Measurements from ENCODE around the gene CHST15. TPM values are rescaled to one million over a fixed set of nuclear protein-coding genes. Genes with fewer than 3 reads are reported as not detected.

Gene CHST15
- polyA plus RNA-seq, 1 donor from 2014 or later, result 0.79 TPM

- no peaks in the 10 kb centered on the region for H3K79me2 ChIP-seq (replicated peaks; ENCODE audit: insufficient read depth, low read length)
- H3K4me2 ChIP-seq (ENCODE audit: low read length), result no peak overlapping the region
- no peak overlapping the region for H3K4me3 ChIP-seq (ENCODE audit: low read length)
- H4K20me1 ChIP-seq (ENCODE audit: insufficient read depth), result no peaks in the 10 kb centered on the region
- no peaks in the 10 kb centered on the region for H3K36me3 ChIP-seq (ENCODE audit: insufficient read depth, low read length)
- H3K9me3 ChIP-seq (ENCODE audit: low read length), result no peaks in the 10 kb centered on the region
- H2AFZ ChIP-seq (ENCODE audit: low read depth, low read length), result no peak overlapping the region
- H3K27ac ChIP-seq (ENCODE audit: low read length), result no peak overlapping the region
- no peaks in the 10 kb centered on the region for H3K27me3 ChIP-seq (ENCODE audit: insufficient read depth, low read depth, low read length)
- no peaks in the 10 kb centered on the region for H3K9me2 ChIP-seq (ENCODE audit: insufficient read depth, low read length)
- H3F3A ChIP-seq (ENCODE audit: insufficient read depth, low read length, poor library complexity, severe bottlenecking), result no peaks in the 10 kb centered on the region
- no peak for TF ChIP-seq EP300 (conservative IDR thresholded peaks at IDR 0.05; ENCODE audit: poor library complexity, severe bottlenecking)
- TF ChIP-seq POLR2AphosphoS5 (IDR thresholded peaks at IDR 0.05), result no peak
- TF ChIP-seq REST (IDR thresholded peaks at IDR 0.05; ENCODE audit: borderline replicate concordance), result no peak
- no peak for TF ChIP-seq EZH2 (IDR thresholded peaks at IDR 0.05; ENCODE audit: borderline replicate concordance, insufficient read depth, low read length, poor library complexity, severe bottlenecking)
- TF ChIP-seq RAD21 (conservative IDR thresholded peaks at IDR 0.05), result no peak
- TF ChIP-seq MXI1 (conservative IDR thresholded peaks at IDR 0.05; ENCODE audit: poor library complexity, severe bottlenecking), result no peak
- TF ChIP-seq TAF1 (IDR thresholded peaks at IDR 0.05; ENCODE audit: low read depth), result no peak
- TF ChIP-seq SMC3 (conservative IDR thresholded peaks at IDR 0.05; ENCODE audit: poor library complexity), result no peak
- TF ChIP-seq CTCF (IDR thresholded peaks at IDR 0.05; ENCODE audit: poor library complexity, severe bottlenecking), result no peak
- no peak overlapping the region for H3K9ac ChIP-seq (ENCODE audit: low read length)
Observed at GRCh38 chr10:124001391-124002148, 91.8 kb downstream of the CHST15 start.

GRCh38 chr10:124000792-124001201, 92.6 kb downstream of the CHST15 start:
- Histone ChIP-seq H3K4me3 (ENCODE audit: low read length) (no peak overlapping the region), H3K9me3 (ENCODE audit: low read length) (no peaks in the 10 kb centered on the region), H3K9me2 (ENCODE audit: insufficient read depth, low read length) (no peaks in the 10 kb centered on the region), H3K79me2 (replicated peaks; ENCODE audit: insufficient read depth, low read length) (no peaks in the 10 kb centered on the region), H3K27ac (ENCODE audit: low read length) (no peak overlapping the region), H4K20me1 (ENCODE audit: insufficient read depth) (no peaks in the 10 kb centered on the region), H3K4me2 (ENCODE audit: low read length) (no peak overlapping the region), H3K36me3 (ENCODE audit: insufficient read depth, low read length) (no peaks in the 10 kb centered on the region), H3K27me3 (ENCODE audit: insufficient read depth, low read depth, low read length) (no peaks in the 10 kb centered on the region), H3K9ac (ENCODE audit: low read length) (no peak overlapping the region), H2AFZ (ENCODE audit: low read depth, low read length) (no peak overlapping the region), H3F3A (ENCODE audit: insufficient read depth, low read length, poor library complexity, severe bottlenecking) (no peaks in the 10 kb centered on the region)
- TF ChIP-seq MXI1 (conservative IDR thresholded peaks at IDR 0.05; ENCODE audit: poor library complexity, severe bottlenecking), result no peak
- TF ChIP-seq EP300 (conservative IDR thresholded peaks at IDR 0.05; ENCODE audit: poor library complexity, severe bottlenecking), result no peak
- TF ChIP-seq SMC3 (conservative IDR thresholded peaks at IDR 0.05; ENCODE audit: poor library complexity), result no peak
- no peak for TF ChIP-seq RAD21 (conservative IDR thresholded peaks at IDR 0.05)
- TF ChIP-seq TAF1 (IDR thresholded peaks at IDR 0.05; ENCODE audit: low read depth), result no peak
- TF ChIP-seq EZH2 (IDR thresholded peaks at IDR 0.05; ENCODE audit: borderline replicate concordance, insufficient read depth, low read length, poor library complexity, severe bottlenecking), result no peak
- no peak for TF ChIP-seq POLR2AphosphoS5 (IDR thresholded peaks at IDR 0.05)
- no peak for TF ChIP-seq REST (IDR thresholded peaks at IDR 0.05; ENCODE audit: borderline replicate concordance)
- no peak for TF ChIP-seq CTCF (IDR thresholded peaks at IDR 0.05; ENCODE audit: poor library complexity, severe bottlenecking)
